GM23338 (cell line): Measurements from ENCODE around the gene PTPRN2. TPM values are rescaled to one million over a fixed set of nuclear protein-coding genes. Genes with fewer than 3 reads are reported as not detected.

Experiments used
- ATAC-seq: fragments of 200-7000 bp; cut with Tn5 transposase; 3 replicates; pipeline ENCODE4 v1.9.1; 2020
- DNase-seq: peaks from one replicate; pipeline ENCODE4 v3.0.0-alpha.2; 2015; ENCODE audit warnings: low spot score
- H2AFZ ChIP-seq: fragments of 200-600 bp; sonication (generic); 2 replicates; pipeline ENCODE4 v1.8.0; 2016; ENCODE audit warnings: antibody characterized with exemption, mild to moderate bottlenecking, moderate library complexity
- H3F3A ChIP-seq: fragments of 200-600 bp; sonication (generic); replicated peaks from 2 replicates; pipeline ENCODE4 v1.8.0; 2017; ENCODE audit warnings: antibody characterized with exemption, mixed run types, low read depth
- H3K27ac ChIP-seq: fragments of 200-600 bp; sonication (generic); 2 replicates; pipeline ENCODE4 v1.6.1; 2016; ENCODE audit warnings: low read depth
- H3K27me3 ChIP-seq: fragments of 200-600 bp; sonication (generic); 2 replicates; pipeline ENCODE4 v1.8.0; 2016; ENCODE audit warnings: mild to moderate bottlenecking, mixed run types, moderate library complexity; ENCODE audit not compliant: insufficient read depth
- H3K36me3 ChIP-seq: fragments of 200-600 bp; sonication (generic); 2 replicates; pipeline ENCODE4 v1.8.0; 2016; ENCODE audit warnings: mild to moderate bottlenecking; ENCODE audit not compliant: insufficient read depth
- H3K4me1 ChIP-seq: fragments of 200-600 bp; sonication (generic); 2 replicates; pipeline ENCODE4 v1.8.0; 2016; ENCODE audit warnings: mild to moderate bottlenecking, moderate library complexity; ENCODE audit not compliant: insufficient read depth
- H3K4me2 ChIP-seq: fragments of 200-600 bp; sonication (generic); 2 replicates; pipeline ENCODE4 v1.7.1; 2017; ENCODE audit warnings: mixed run types
- H3K4me3 ChIP-seq: fragments of 200-600 bp; sonication (generic); 2 replicates; pipeline ENCODE4 v1.6.1; 2016; ENCODE audit warnings: mixed run types
- H3K79me2 ChIP-seq: fragments of 200-600 bp; sonication (generic); replicated peaks from 2 replicates; pipeline ENCODE4 v1.8.0; 2017; ENCODE audit warnings: mild to moderate bottlenecking; ENCODE audit not compliant: insufficient read depth
- H3K9me2 ChIP-seq: fragments of 200-600 bp; sonication (generic); 2 replicates; pipeline ENCODE4 v1.8.0; 2017; ENCODE audit not compliant: insufficient read depth
- H4K20me1 ChIP-seq: fragments of 200-600 bp; sonication (generic); replicated peaks from 2 replicates; pipeline ENCODE4 v1.8.0; 2017; ENCODE audit warnings: mild to moderate bottlenecking; ENCODE audit not compliant: insufficient read depth
- H3K27ac Mint-ChIP-seq: 2 replicates; pipeline ENCODE4 v1.8.0; 2020; ENCODE audit warnings: inconsistent platforms, mild to moderate bottlenecking, moderate library complexity, mixed read lengths
- H3K27me3 Mint-ChIP-seq: 3 replicates; pipeline ENCODE4 v1.8.0; 2022; ENCODE audit warnings: low read depth, mild to moderate bottlenecking, moderate library complexity, mixed read lengths, inconsistent platforms; ENCODE audit not compliant: insufficient read depth, poor library complexity
- H3K36me3 Mint-ChIP-seq: 3 replicates; pipeline ENCODE4 v1.8.0; 2021; ENCODE audit warnings: low read depth, mild to moderate bottlenecking, inconsistent platforms, moderate library complexity, mixed read lengths
- H3K4me1 Mint-ChIP-seq: 3 replicates; pipeline ENCODE4 v1.8.0; 2020; ENCODE audit warnings: mild to moderate bottlenecking, inconsistent platforms, mixed read lengths
- H3K4me3 Mint-ChIP-seq: 3 replicates; pipeline ENCODE4 v1.8.0; 2021; ENCODE audit warnings: moderate library complexity, mild to moderate bottlenecking, inconsistent platforms, mixed read lengths
- H3K9me3 Mint-ChIP-seq: 3 replicates; pipeline ENCODE4 v1.8.0; 2020; ENCODE audit warnings: moderate library complexity, mild to moderate bottlenecking, inconsistent platforms, mixed read lengths
- CREB1 ChIP-seq: fragments of 250-450 bp; sonication (Bioruptor Pico); IDR thresholded peaks from 2 replicates; pipeline ENCODE4 v1.5.0; 2020; ENCODE audit warnings: low read depth, mild to moderate bottlenecking, moderate library complexity
- EZH2 ChIP-seq: fragments of 200-600 bp; sonication (generic); IDR thresholded peaks from one replicate; pipeline ENCODE4 v1.8.0; 2017; ENCODE audit warnings: antibody characterized with exemption, mild to moderate bottlenecking, low read depth; ENCODE audit not compliant: unreplicated experiment
- EZH2phosphoT487 ChIP-seq: fragments of 200-600 bp; sonication (generic); IDR thresholded peaks from one replicate; pipeline ENCODE4 v1.8.1; 2018; ENCODE audit warnings: antibody characterized with exemption; ENCODE audit not compliant: unreplicated experiment
- JUNB ChIP-seq: IDR thresholded peaks from one replicate; pipeline ENCODE4 v1.6.1; 2016; ENCODE audit warnings: antibody characterized with exemption; ENCODE audit not compliant: unreplicated experiment
- NANOG ChIP-seq: IDR thresholded peaks from 2 replicates; pipeline ENCODE4 v1.6.1; 2016; ENCODE audit warnings: antibody characterized with exemption, borderline replicate concordance
- POLR2AphosphoS5 ChIP-seq: IDR thresholded peaks from 2 replicates; pipeline ENCODE4 v1.6.1; 2016; ENCODE audit warnings: antibody characterized with exemption, low read depth
- STAT1 ChIP-seq: IDR thresholded peaks from one replicate; pipeline ENCODE4 v1.6.1; 2016; ENCODE audit warnings: antibody characterized with exemption; ENCODE audit not compliant: unreplicated experiment
- ZNF114 ChIP-seq: fragments of 250-450 bp; sonication (Bioruptor Pico); IDR thresholded peaks from 2 replicates; pipeline ENCODE4 v1.5.0; 2020; ENCODE audit warnings: mild to moderate bottlenecking, moderate library complexity
- ZNF331 ChIP-seq: fragments of 250-450 bp; sonication (Bioruptor Pico); IDR thresholded peaks from 2 replicates; pipeline ENCODE4 v1.5.0; 2020; ENCODE audit warnings: low read depth, mild to moderate bottlenecking, moderate library complexity
- polyA plus RNA-seq: library from polyadenylated mRNA; unstranded; fragments of >200 nt; fragmentation: Nextera tagmentation; extraction: Ambion mirVana; gene quantifications from 2 replicates; pipeline ENCODE4 v1.2.1, GENCODE V29; 2016
- total RNA-seq: library from RNA; depleted of rRNA; stranded (reverse); fragments of >200 nt; shearing (Covaris generic); gene quantifications from 2 replicates; pipeline ENCODE4 v1.2.3, GENCODE V29; 2014
- TF ChIP-seq, protein P1 (sequence below): IDR thresholded peaks from 2 replicates; pipeline ENCODE4 v1.6.1; 2016; ENCODE audit warnings: antibody characterized with exemption
- TF ChIP-seq, protein P2 (sequence below): fragments of 250-450 bp; sonication (Bioruptor Pico); IDR thresholded peaks from 2 replicates; pipeline ENCODE4 v1.5.0; 2020; ENCODE audit warnings: mild to moderate bottlenecking, moderate library complexity
- TF ChIP-seq, protein P3 (sequence below): IDR thresholded peaks from one replicate; pipeline ENCODE4 v1.6.1; 2018; ENCODE audit warnings: antibody characterized with exemption; ENCODE audit not compliant: unreplicated experiment
- TF ChIP-seq, protein P4 (sequence below), 2 experiments: fragments of 200-600 bp in 1 of 2; sonication (generic) in 1 of 2; conservative IDR thresholded peaks; 2 replicates each; pipeline versions ENCODE4 v1.5.1 to v1.6.1; 2016 to 2017; ENCODE audit warnings: antibody characterized with exemption in 2 of 2, low read depth in 2 of 2, mild to moderate bottlenecking in 2 of 2, moderate library complexity in 1 of 2

Gene PTPRN2
- total and polyA plus RNA-seq, 2 experiments from 2014 or later, result 0.87 to 4.0 TPM

DNA sequence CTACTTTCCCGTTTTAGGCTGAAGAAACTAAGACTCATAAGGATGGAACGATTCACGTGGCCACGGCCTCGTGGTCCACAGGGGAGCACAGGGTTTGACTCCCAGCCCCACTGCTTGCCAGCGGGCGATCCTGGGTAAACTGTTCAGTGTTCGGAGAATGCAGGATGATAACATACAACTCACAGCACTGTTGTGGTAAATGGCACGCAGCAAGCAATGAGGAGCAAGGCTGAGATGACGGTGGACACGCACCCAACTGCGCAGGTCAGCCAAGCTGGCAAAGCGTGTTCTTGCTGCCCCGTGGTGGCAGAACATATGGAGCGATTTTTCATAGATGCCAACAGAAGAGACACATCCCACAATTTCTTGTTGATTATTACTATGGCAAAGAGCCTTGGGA lies 978.1 kb downstream of the PTPRN2 start:
- no peaks in the 10 kb centered on the region for H3K9me2 ChIP-seq
- H3K79me2 ChIP-seq, result no peaks in the 10 kb centered on the region
- no peaks in the 10 kb centered on the region for H4K20me1 ChIP-seq
- H2AFZ ChIP-seq, result no peak overlapping the region
- no peak for DNase-seq
- Mint-ChIP-seq H3K27ac (no peak overlapping the region), H3K27me3 (peaks cover 16% of the 10 kb centered on the region), H3K36me3 (peaks cover 36% of the 10 kb centered on the region), H3K4me1 (no peaks in the 10 kb centered on the region; the same call in 2 of the 3 replicates), H3K9me3 (peaks cover 88% of the 10 kb centered on the region), H3K4me3 (no peak overlapping the region)
- H3K27me3 ChIP-seq, result no peaks in the 10 kb centered on the region
- H3K27ac ChIP-seq, result no peak overlapping the region
- no peaks in the 10 kb centered on the region for H3F3A ChIP-seq
- H3K36me3 ChIP-seq, result no peaks in the 10 kb centered on the region
- no peak for ATAC-seq
- no peak overlapping the region for H3K4me2 ChIP-seq
- no peak overlapping the region for H3K4me3 ChIP-seq
- TF ChIP-seq NANOG (no peak), POLR2AphosphoS5 (no peak), EZH2phosphoT487 (no peak), CREB1 (CRISPR knock-in tag) (no peak), ZNF331 (CRISPR knock-in tag) (no peak), JUNB (no peak), ZNF114 (CRISPR knock-in tag) (no peak), EZH2 (no peak), STAT1 (no peak)
- TF ChIP-seq, protein P1, sequence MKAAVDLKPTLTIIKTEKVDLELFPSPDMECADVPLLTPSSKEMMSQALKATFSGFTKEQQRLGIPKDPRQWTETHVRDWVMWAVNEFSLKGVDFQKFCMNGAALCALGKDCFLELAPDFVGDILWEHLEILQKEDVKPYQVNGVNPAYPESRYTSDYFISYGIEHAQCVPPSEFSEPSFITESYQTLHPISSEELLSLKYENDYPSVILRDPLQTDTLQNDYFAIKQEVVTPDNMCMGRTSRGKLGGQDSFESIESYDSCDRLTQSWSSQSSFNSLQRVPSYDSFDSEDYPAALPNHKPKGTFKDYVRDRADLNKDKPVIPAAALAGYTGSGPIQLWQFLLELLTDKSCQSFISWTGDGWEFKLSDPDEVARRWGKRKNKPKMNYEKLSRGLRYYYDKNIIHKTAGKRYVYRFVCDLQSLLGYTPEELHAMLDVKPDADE, result no peak
- TF ChIP-seq, protein P2, sequence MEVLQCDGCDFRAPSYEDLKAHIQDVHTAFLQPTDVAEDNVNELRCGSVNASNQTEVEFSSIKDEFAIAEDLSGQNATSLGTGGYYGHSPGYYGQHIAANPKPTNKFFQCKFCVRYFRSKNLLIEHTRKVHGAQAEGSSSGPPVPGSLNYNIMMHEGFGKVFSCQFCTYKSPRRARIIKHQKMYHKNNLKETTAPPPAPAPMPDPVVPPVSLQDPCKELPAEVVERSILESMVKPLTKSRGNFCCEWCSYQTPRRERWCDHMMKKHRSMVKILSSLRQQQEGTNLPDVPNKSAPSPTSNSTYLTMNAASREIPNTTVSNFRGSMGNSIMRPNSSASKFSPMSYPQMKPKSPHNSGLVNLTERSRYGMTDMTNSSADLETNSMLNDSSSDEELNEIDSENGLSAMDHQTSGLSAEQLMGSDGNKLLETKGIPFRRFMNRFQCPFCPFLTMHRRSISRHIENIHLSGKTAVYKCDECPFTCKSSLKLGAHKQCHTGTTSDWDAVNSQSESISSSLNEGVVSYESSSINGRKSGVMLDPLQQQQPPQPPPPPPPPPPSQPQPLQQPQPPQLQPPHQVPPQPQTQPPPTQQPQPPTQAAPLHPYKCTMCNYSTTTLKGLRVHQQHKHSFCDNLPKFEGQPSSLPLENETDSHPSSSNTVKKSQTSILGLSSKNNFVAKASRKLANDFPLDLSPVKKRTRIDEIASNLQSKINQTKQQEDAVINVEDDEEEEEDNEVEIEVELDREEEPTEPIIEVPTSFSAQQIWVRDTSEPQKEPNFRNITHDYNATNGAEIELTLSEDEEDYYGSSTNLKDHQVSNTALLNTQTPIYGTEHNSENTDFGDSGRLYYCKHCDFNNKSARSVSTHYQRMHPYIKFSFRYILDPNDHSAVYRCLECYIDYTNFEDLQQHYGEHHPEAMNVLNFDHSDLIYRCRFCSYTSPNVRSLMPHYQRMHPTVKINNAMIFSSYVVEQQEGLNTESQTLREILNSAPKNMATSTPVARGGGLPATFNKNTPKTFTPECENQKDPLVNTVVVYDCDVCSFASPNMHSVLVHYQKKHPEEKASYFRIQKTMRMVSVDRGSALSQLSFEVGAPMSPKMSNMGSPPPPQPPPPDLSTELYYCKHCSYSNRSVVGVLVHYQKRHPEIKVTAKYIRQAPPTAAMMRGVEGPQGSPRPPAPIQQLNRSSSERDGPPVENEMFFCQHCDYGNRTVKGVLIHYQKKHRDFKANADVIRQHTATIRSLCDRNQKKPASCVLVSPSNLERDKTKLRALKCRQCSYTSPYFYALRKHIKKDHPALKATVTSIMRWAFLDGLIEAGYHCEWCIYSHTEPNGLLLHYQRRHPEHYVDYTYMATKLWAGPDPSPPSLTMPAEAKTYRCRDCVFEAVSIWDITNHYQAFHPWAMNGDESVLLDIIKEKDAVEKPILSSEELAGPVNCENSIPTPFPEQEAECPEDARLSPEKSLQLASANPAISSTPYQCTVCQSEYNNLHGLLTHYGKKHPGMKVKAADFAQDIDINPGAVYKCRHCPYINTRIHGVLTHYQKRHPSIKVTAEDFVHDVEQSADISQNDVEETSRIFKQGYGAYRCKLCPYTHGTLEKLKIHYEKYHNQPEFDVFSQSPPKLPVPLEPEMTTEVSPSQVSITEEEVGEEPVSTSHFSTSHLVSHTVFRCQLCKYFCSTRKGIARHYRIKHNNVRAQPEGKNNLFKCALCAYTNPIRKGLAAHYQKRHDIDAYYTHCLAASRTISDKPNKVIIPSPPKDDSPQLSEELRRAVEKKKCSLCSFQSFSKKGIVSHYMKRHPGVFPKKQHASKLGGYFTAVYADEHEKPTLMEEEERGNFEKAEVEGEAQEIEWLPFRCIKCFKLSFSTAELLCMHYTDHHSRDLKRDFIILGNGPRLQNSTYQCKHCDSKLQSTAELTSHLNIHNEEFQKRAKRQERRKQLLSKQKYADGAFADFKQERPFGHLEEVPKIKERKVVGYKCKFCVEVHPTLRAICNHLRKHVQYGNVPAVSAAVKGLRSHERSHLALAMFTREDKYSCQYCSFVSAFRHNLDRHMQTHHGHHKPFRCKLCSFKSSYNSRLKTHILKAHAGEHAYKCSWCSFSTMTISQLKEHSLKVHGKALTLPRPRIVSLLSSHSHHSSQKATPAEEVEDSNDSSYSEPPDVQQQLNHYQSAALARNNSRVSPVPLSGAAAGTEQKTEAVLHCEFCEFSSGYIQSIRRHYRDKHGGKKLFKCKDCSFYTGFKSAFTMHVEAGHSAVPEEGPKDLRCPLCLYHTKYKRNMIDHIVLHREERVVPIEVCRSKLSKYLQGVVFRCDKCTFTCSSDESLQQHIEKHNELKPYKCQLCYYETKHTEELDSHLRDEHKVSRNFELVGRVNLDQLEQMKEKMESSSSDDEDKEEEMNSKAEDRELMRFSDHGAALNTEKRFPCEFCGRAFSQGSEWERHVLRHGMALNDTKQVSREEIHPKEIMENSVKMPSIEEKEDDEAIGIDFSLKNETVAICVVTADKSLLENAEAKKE (CRISPR knock-in tag), result no peak
- TF ChIP-seq, protein P3, sequence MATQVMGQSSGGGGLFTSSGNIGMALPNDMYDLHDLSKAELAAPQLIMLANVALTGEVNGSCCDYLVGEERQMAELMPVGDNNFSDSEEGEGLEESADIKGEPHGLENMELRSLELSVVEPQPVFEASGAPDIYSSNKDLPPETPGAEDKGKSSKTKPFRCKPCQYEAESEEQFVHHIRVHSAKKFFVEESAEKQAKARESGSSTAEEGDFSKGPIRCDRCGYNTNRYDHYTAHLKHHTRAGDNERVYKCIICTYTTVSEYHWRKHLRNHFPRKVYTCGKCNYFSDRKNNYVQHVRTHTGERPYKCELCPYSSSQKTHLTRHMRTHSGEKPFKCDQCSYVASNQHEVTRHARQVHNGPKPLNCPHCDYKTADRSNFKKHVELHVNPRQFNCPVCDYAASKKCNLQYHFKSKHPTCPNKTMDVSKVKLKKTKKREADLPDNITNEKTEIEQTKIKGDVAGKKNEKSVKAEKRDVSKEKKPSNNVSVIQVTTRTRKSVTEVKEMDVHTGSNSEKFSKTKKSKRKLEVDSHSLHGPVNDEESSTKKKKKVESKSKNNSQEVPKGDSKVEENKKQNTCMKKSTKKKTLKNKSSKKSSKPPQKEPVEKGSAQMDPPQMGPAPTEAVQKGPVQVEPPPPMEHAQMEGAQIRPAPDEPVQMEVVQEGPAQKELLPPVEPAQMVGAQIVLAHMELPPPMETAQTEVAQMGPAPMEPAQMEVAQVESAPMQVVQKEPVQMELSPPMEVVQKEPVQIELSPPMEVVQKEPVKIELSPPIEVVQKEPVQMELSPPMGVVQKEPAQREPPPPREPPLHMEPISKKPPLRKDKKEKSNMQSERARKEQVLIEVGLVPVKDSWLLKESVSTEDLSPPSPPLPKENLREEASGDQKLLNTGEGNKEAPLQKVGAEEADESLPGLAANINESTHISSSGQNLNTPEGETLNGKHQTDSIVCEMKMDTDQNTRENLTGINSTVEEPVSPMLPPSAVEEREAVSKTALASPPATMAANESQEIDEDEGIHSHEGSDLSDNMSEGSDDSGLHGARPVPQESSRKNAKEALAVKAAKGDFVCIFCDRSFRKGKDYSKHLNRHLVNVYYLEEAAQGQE, result no peak
- TF ChIP-seq, protein P4, sequence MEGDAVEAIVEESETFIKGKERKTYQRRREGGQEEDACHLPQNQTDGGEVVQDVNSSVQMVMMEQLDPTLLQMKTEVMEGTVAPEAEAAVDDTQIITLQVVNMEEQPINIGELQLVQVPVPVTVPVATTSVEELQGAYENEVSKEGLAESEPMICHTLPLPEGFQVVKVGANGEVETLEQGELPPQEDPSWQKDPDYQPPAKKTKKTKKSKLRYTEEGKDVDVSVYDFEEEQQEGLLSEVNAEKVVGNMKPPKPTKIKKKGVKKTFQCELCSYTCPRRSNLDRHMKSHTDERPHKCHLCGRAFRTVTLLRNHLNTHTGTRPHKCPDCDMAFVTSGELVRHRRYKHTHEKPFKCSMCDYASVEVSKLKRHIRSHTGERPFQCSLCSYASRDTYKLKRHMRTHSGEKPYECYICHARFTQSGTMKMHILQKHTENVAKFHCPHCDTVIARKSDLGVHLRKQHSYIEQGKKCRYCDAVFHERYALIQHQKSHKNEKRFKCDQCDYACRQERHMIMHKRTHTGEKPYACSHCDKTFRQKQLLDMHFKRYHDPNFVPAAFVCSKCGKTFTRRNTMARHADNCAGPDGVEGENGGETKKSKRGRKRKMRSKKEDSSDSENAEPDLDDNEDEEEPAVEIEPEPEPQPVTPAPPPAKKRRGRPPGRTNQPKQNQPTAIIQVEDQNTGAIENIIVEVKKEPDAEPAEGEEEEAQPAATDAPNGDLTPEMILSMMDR (conservative IDR thresholded peaks at IDR 0.05; ENCODE audit: low read depth in 2 of 2), result no peak
- no peaks in the 10 kb centered on the region for H3K4me1 ChIP-seq
